Upper lobe of left lung (tissue), 6 donors: ENCODE data around the gene CFAP157. TPM values are rescaled to one million over a fixed set of nuclear protein-coding genes. Genes with fewer than 3 reads are reported as not detected.

Experiments
- ATAC-seq, 2 donors: fragments of 200-7000 bp; cut with Tn5 transposase; one replicate each; pipeline ENCODE4 v1.9.1; 2022; ENCODE audit warnings: mild to moderate bottlenecking in 2 of 2, moderate library complexity in 2 of 2; ENCODE audit not compliant: low FRiP score in 2 of 2
- DNase-seq, 2 donors: peaks; one replicate each; pipeline ENCODE4 v3.0.0-alpha.2; 2019 to 2020
- H3K27ac ChIP-seq, 4 donors: fragments of 200-600 bp; sonication (generic); one replicate each; pipeline ENCODE4 v1.5.1; 2016 to 2019
- H3K27me3 ChIP-seq, 4 donors: fragments of 200-600 bp; sonication (generic); one replicate each; pipeline ENCODE4 v1.5.1; 2017 to 2019
- H3K36me3 ChIP-seq, 4 donors: fragments of 200-600 bp; sonication (generic); one replicate each; pipeline ENCODE4 v1.5.1; 2016 to 2019
- H3K4me1 ChIP-seq, 4 donors: fragments of 200-600 bp; sonication (generic); one replicate each; pipeline ENCODE4 v1.5.1; 2018 to 2019
- H3K4me3 ChIP-seq, 4 donors: fragments of 200-600 bp; sonication (generic); one replicate each; pipeline ENCODE4 v1.5.1; 2017 to 2019; ENCODE audit warnings: mild to moderate bottlenecking in 2 of 4, moderate library complexity in 1 of 4
- H3K9me3 ChIP-seq, 4 donors: fragments of 200-600 bp; sonication (generic); one replicate each; pipeline ENCODE4 v1.5.1; 2018 to 2019
- EP300 ChIP-seq, 4 donors: sonication (generic); formaldehyde crosslinking; IDR thresholded peaks; one replicate each; pipeline ENCODE4 v1.5.1; 2017; ENCODE audit warnings: antibody characterized with exemption in 4 of 4, control low read depth in 2 of 4
- POLR2A ChIP-seq, 4 donors: fragments of 450-650 bp; IDR thresholded peaks; one replicate each; pipeline ENCODE4 v1.5.1; 2016 to 2017; ENCODE audit warnings: antibody characterized with exemption in 4 of 4, mild to moderate bottlenecking in 2 of 4
- POLR2AphosphoS5 ChIP-seq, 2 donors: sonication (generic); formaldehyde crosslinking; IDR thresholded peaks; one replicate each; pipeline ENCODE4 v1.5.1; 2017; ENCODE audit warnings: antibody characterized with exemption in 2 of 2
- WGBS, 2 donors: methylation state at CpG; one replicate each; pipeline ENCODE4 v1.1.5; 2017 to 2018; 5-methylcytosine and 5-hydroxymethylcytosine counted together
- total RNA-seq, 6 donors: library from RNA; depleted of rRNA in 4 of 6; stranded (reverse); fragments of >200 nt in 4 of 6; gene quantifications; one replicate each; pipeline versions ENCODE4 v1.1.0 to v1.2.1, GENCODE V29; 2016 to 2021
- TF ChIP-seq, protein P1 (sequence below), 6 experiments: fragments of 450-650 bp in 4 of 6; fragments of 200-600 bp in 2 of 6; sonication (generic) in 2 of 6; IDR thresholded peaks; one replicate each; pipeline ENCODE4 v1.5.1; 2016 to 2019; ENCODE audit warnings: antibody characterized with exemption in 6 of 6
- donor health status: DM: no; HTN: no; CAD: no; lungs with moderate emphysema.
- donor health status: DM: no; HTN: yes; CAD: no; lungs with severe emphysema.

The CFAP157 gene
- total RNA-seq, 6 donors from 2014 or later, result 0.77 to 125 (median 37.0) TPM

- peaks cover 35 to 63% (median 47%) of the 10 kb centered on the region in 4 donors for H3K4me1 ChIP-seq
- H3K4me3 ChIP-seq, result peak overlapping the region in 3 of 4 donors; percentile 27 to 46 (median 40)
- ATAC-seq, result peak; percentile 66 to 76
- TF ChIP-seq POLR2A (IDR thresholded peaks at IDR 0.05) (peak in 2 of 4 donors; percentile 16 to 48), POLR2AphosphoS5 (IDR thresholded peaks at IDR 0.05) (peak; percentile 73 to 83), EP300 (IDR thresholded peaks at IDR 0.05) (peak in 3 of 4 donors; percentile 29 to 75 (median 60))
- TF ChIP-seq, protein P1, sequence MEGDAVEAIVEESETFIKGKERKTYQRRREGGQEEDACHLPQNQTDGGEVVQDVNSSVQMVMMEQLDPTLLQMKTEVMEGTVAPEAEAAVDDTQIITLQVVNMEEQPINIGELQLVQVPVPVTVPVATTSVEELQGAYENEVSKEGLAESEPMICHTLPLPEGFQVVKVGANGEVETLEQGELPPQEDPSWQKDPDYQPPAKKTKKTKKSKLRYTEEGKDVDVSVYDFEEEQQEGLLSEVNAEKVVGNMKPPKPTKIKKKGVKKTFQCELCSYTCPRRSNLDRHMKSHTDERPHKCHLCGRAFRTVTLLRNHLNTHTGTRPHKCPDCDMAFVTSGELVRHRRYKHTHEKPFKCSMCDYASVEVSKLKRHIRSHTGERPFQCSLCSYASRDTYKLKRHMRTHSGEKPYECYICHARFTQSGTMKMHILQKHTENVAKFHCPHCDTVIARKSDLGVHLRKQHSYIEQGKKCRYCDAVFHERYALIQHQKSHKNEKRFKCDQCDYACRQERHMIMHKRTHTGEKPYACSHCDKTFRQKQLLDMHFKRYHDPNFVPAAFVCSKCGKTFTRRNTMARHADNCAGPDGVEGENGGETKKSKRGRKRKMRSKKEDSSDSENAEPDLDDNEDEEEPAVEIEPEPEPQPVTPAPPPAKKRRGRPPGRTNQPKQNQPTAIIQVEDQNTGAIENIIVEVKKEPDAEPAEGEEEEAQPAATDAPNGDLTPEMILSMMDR (IDR thresholded peaks at IDR 0.05), result no peak
- no peaks in the 10 kb centered on the region for H3K9me3 ChIP-seq
- H3K27ac ChIP-seq, result peak overlapping the region; percentile 84 to 96 (median 87)
- H3K36me3 ChIP-seq, result peaks cover 0 to 30% (median 3%) of the 10 kb centered on the region in 4 donors
- DNase-seq, result peak in 1 of 2 donors; percentile 69
- no peaks in the 10 kb centered on the region for H3K27me3 ChIP-seq
- 40 to 43% methylated on average over 15 to 16 of the region's 16 CpGs for WGBS, 2 donors
Measured at GRCh38 chr9:127762111-127762676, 55.4 kb downstream of the CFAP157 start.

DNA sequence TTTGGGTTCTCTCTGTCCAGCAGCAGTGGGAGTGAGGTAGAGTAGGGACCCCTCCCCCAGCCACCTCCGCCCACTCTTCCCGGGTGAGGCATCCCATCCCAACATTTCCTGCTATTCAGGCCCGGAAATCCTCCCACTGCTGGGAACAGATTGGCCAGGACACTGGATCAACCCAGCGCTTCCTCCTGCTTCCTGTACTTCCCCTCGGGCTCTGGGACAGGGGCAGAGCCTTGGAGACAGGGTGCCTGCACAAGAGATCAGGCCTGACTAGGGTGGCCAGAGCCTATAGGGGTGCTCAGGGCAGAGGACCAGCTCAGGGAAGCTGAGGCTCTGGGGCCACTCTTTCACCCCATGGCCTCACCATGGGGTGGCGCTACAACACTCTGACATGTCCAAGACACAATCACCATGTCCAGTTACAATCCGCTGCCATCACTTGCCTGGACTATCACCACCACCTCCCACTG, 57.2 kb downstream of the CFAP157 start:
- Histone ChIP-seq H3K4me1 (peaks cover 44 to 68% (median 58%) of the 10 kb centered on the region in 4 donors), H3K27me3 (no peaks in the 10 kb centered on the region), H3K27ac (peak overlapping the region; percentile 84 to 96 (median 87)), H3K36me3 (peaks cover 0 to 23% (median 3%) of the 10 kb centered on the region in 4 donors), H3K4me3 (no peak overlapping the region), H3K9me3 (no peaks in the 10 kb centered on the region)
- peak; percentile 51 to 86 for ATAC-seq
- DNase-seq, result peak in 1 of 2 donors; percentile 73
- 32 to 68% methylated on average over 6 of the region's 7 CpGs for WGBS, 2 donors
- TF ChIP-seq EP300 (IDR thresholded peaks at IDR 0.05) (peak; percentile 92 to 100 (median 98)), POLR2AphosphoS5 (IDR thresholded peaks at IDR 0.05) (peak; percentile 95 to 99), POLR2A (IDR thresholded peaks at IDR 0.05) (peak in 2 of 4 donors; percentile 36 to 46)
- TF ChIP-seq, protein P1 (IDR thresholded peaks at IDR 0.05), result peak; percentile 52 to 78 (median 68)

- Histone ChIP-seq H3K27me3 (no peaks in the 10 kb centered on the region), H3K27ac (peak overlapping the region; percentile 78 to 96 (median 86)), H3K9me3 (no peaks in the 10 kb centered on the region), H3K4me1 (peaks cover 49 to 83% (median 70%) of the 10 kb centered on the region in 4 donors), H3K4me3 (no peak overlapping the region), H3K36me3 (peaks cover 0 to 13% (median 3%) of the 10 kb centered on the region in 4 donors)
- 71 to 76% methylated on average over 1 of the region's 1 CpG for WGBS, 2 donors
- DNase-seq (no peak), ATAC-seq (no peak)
- TF ChIP-seq, protein P1 (IDR thresholded peaks at IDR 0.05), result no peak
- TF ChIP-seq POLR2AphosphoS5 (IDR thresholded peaks at IDR 0.05) (no peak), EP300 (IDR thresholded peaks at IDR 0.05) (no peak), POLR2A (IDR thresholded peaks at IDR 0.05) (no peak)
Measured at GRCh38 chr9:127765418-127765817, 58.6 kb downstream of the CFAP157 start.

Other genes with a start within 250 kb of the CFAP157 start
- gene STXBP1, start 94.7 kb upstream of the CFAP157 start, total RNA-seq, result 100 to 1,000 TPM in 2 of 6 donors, 10 to 100 TPM in 4; 44.6 to 124 (median 76.1) TPM
- 10 to 100 TPM in 5 of 6 donors, 1 to 10 TPM in 1; 7.4 to 33.5 (median 18.7) TPM for gene PTRH1, start 8.7 kb downstream of the CFAP157 start, total RNA-seq
- 1 to 10 TPM in 5 of 6 donors, under 1 TPM in 1; 0.29 to 9.4 (median 3.1) TPM for gene TTC16, start 9.1 kb downstream of the CFAP157 start, total RNA-seq
- gene TOR2A, start 28.3 kb downstream of the CFAP157 start, total RNA-seq, result 10 to 100 TPM; 11.4 to 27.2 (median 21.0) TPM
- 10 to 100 TPM; 17.5 to 90.4 (median 37.5) TPM for gene SH2D3C, start 71.7 kb downstream of the CFAP157 start, total RNA-seq
- gene CDK9, start 79.0 kb downstream of the CFAP157 start, total RNA-seq, result 100 to 1,000 TPM in 3 of 6 donors, 10 to 100 TPM in 3; 69.8 to 168 (median 106) TPM
- gene FPGS, start 95.9 kb downstream of the CFAP157 start, total RNA-seq, result 100 to 1,000 TPM in 2 of 6 donors, 10 to 100 TPM in 4; 85.1 to 337 (median 95.5) TPM
- gene ENG, start 147.7 kb downstream of the CFAP157 start, total RNA-seq, result 100 to 1,000 TPM in 4 of 6 donors, 10 to 100 TPM in 2; 45.7 to 378 (median 178) TPM
- 100 to 1,000 TPM; 106 to 239 (median 161) TPM for gene AK1, start 170.7 kb downstream of the CFAP157 start, total RNA-seq
- 100 to 1,000 TPM in 1 of 6 donors, 10 to 100 TPM in 5; 67.3 to 117 (median 85.2) TPM for gene ST6GALNAC6, start 192.6 kb downstream of the CFAP157 start, total RNA-seq
- 100 to 1,000 TPM in 1 of 6 donors, 10 to 100 TPM in 5; 41.3 to 105 (median 56.2) TPM for gene ST6GALNAC4, start 210.1 kb downstream of the CFAP157 start, total RNA-seq
- gene PIP5KL1, start 223.8 kb downstream of the CFAP157 start, total RNA-seq, result 10 to 100 TPM in 3 of 6 donors, 1 to 10 TPM in 3; 4.1 to 38.8 (median 10.0) TPM
- 10 to 100 TPM; 20.1 to 40.7 (median 25.6) TPM for gene DPM2, start 230.9 kb downstream of the CFAP157 start, total RNA-seq